Uterus (tissue), 4 donors: ENCODE measurements around the gene TAS2R10. TPM values are rescaled to one million over a fixed set of nuclear protein-coding genes. Genes with fewer than 3 reads are reported as not detected.

Experiments
- DNase-seq, 2 donors: peaks; one replicate each; pipeline ENCODE4 v3.0.0-alpha.2; 2019 to 2020
- H3K27ac ChIP-seq, 2 donors: fragments of 200-600 bp; sonication (generic); 1 replicate in 1 of 2; 2 replicates in 1 of 2; pipeline ENCODE4 v1.5.1; 2016 to 2018
- H3K27me3 ChIP-seq, 2 donors: fragments of 200-600 bp; sonication (generic); one replicate each; pipeline ENCODE4 v1.5.1; 2018 to 2019; ENCODE audit warnings: control low read depth in 1 of 2
- H3K36me3 ChIP-seq, 2 donors: fragments of 200-600 bp; sonication (generic); one replicate each; pipeline ENCODE4 v1.5.1; 2019; ENCODE audit warnings: control low read depth in 1 of 2
- H3K4me1 ChIP-seq, 2 donors: fragments of 200-600 bp; sonication (generic); one replicate each; pipeline ENCODE4 v1.5.1; 2018 to 2019; ENCODE audit warnings: control low read depth in 1 of 2
- H3K4me3 ChIP-seq, 2 donors: fragments of 200-600 bp; sonication (generic); 1 replicate in 1 of 2; 2 replicates in 1 of 2; pipeline ENCODE4 v1.5.1; 2018 to 2019; ENCODE audit warnings: mild to moderate bottlenecking in 1 of 2
- H3K9me3 ChIP-seq, 2 donors: fragments of 200-600 bp; sonication (generic); one replicate each; pipeline ENCODE4 v1.5.1; 2019; ENCODE audit warnings: control low read depth in 1 of 2
- CTCF ChIP-seq, 4 experiments: fragments of 200-600 bp in 2 of 4; fragments of 450-650 bp in 2 of 4; sonication (generic) in 2 of 4; IDR thresholded peaks; one replicate each; pipeline ENCODE4 v1.5.1; 2016 to 2019; ENCODE audit warnings: antibody characterized with exemption in 4 of 4, mild to moderate bottlenecking in 2 of 4, moderate library complexity in 1 of 4
- POLR2A ChIP-seq, 2 donors: fragments of 450-650 bp; IDR thresholded peaks; one replicate each; pipeline ENCODE4 v1.6.1; 2016; ENCODE audit warnings: antibody characterized with exemption in 2 of 2, mild to moderate bottlenecking in 1 of 2, moderate library complexity in 1 of 2
- intact Hi-C: fragments of 100-400 bp; cut with DNase I; formaldehyde crosslinking; loops from one replicate; pipeline ENCODE4 v1.15.1; 2023; ENCODE audit warnings: low total_unique reads
- total RNA-seq, 4 donors: library from RNA; depleted of rRNA in 3 of 4; stranded (reverse); fragments of >200 nt in 3 of 4; gene quantifications; one replicate each; pipeline versions ENCODE4 v1.1.0 to v1.2.4, GENCODE V29; 2014 to 2023
- donor health status: DM: yes; HTN: yes; CAD: no.

Gene TAS2R10
- total RNA-seq, 4 donors from 2014 or later, result 2.3 to 5.2 TPM; not detected in 2

- intact Hi-C loops, result no loop called here
- no peak for TF ChIP-seq CTCF (IDR thresholded peaks at IDR 0.05)
- TF ChIP-seq POLR2A (IDR thresholded peaks at IDR 0.05), result no peak
These were observed 29.6 kb upstream of the TAS2R10 start for GRCh38 chr12:10855807-10856206.

GRCh38 chr12:10853776-10854175 is 27.6 kb upstream of the TAS2R10 start:
- no peak overlapping the region for H3K4me3 ChIP-seq
- no peak for TF ChIP-seq CTCF (IDR thresholded peaks at IDR 0.05)
- TF ChIP-seq POLR2A (IDR thresholded peaks at IDR 0.05), result no peak
- peaks cover 0 to 10% of the 10 kb centered on the region in 2 donors for H3K9me3 ChIP-seq
- H3K27me3 ChIP-seq, result no peaks in the 10 kb centered on the region
- H3K27ac ChIP-seq, result no peak overlapping the region
- no peaks in the 10 kb centered on the region for H3K4me1 ChIP-seq
- H3K36me3 ChIP-seq, result no peaks in the 10 kb centered on the region
- intact Hi-C loops, result no loop called here
- DNase-seq, result no peak

More at GRCh38 chr12:10855807-10856206, 29.6 kb upstream of the TAS2R10 start:
- no peak overlapping the region for H3K27ac ChIP-seq
- no peak for DNase-seq
- no peaks in the 10 kb centered on the region for H3K36me3 ChIP-seq
- H3K27me3 ChIP-seq, result no peaks in the 10 kb centered on the region
- H3K4me1 ChIP-seq, result no peaks in the 10 kb centered on the region
- no peak overlapping the region for H3K4me3 ChIP-seq
- peaks cover 0 to 10% of the 10 kb centered on the region in 2 donors for H3K9me3 ChIP-seq

- Histone ChIP-seq H3K9me3 (peaks cover 0 to 9% of the 10 kb centered on the region in 2 donors), H3K27me3 (no peaks in the 10 kb centered on the region), H3K4me1 (no peaks in the 10 kb centered on the region), H3K4me3 (no peak overlapping the region), H3K36me3 (no peaks in the 10 kb centered on the region), H3K27ac (no peak overlapping the region)
- DNase-seq, result no peak
- TF ChIP-seq CTCF (IDR thresholded peaks at IDR 0.05) (no peak), POLR2A (IDR thresholded peaks at IDR 0.05) (no peak)
- intact Hi-C loops, result no loop called here
These were observed 25.2 kb upstream of the TAS2R10 start for GRCh38 chr12:10851243-10851858.

GRCh38 chr12:10849425-10849878 is 23.3 kb upstream of the TAS2R10 start, which contains the start of gene PRR4:
PRR4 (minus strand) TSS chr12:10849475; CDS start chr12:10849437, 38 bp downstream.
- DNase-seq, result no peak
- intact Hi-C loops, result no loop called here
- Histone ChIP-seq H3K27ac (no peak within 1 kb of the TSS), H3K36me3 (no peaks in the 10 kb centered on the region), H3K9me3 (no peaks in the 10 kb centered on the region), H3K27me3 (no peaks in the 10 kb centered on the region), H3K4me3 (no peak within 1 kb of the TSS), H3K4me1 (no peaks in the 10 kb centered on the region)
- TF ChIP-seq CTCF (IDR thresholded peaks at IDR 0.05) (no peak), POLR2A (IDR thresholded peaks at IDR 0.05) (no peak)

DNA sequence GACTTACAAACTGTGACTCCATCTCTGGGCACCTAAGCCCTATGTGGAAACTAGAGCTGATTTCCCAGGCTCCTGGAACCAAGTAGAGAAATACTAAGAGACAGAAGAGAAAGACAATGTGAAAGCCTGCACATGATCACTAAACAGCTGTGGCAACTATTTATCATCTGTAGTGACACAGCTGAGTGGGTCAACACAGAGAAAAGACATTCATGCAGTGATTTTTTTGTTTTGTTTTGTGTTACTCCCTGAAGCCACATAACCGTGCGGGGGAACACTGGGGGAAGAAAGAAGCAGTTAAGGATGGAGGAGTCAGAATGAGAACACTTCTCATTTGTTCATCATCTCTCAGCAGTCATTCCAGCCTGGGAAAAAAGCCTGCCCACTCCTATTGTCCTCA is 21.6 kb upstream of the TAS2R10 start:
- H3K36me3 ChIP-seq, result no peaks in the 10 kb centered on the region

More for the DNA sequence above, 21.6 kb upstream of the TAS2R10 start:
- Histone ChIP-seq H3K4me1 (no peaks in the 10 kb centered on the region), H3K9me3 (no peaks in the 10 kb centered on the region), H3K27me3 (no peaks in the 10 kb centered on the region), H3K4me3 (no peak overlapping the region), H3K27ac (no peak overlapping the region)
- no peak for DNase-seq
- intact Hi-C loops, result no loop called here
- TF ChIP-seq POLR2A (IDR thresholded peaks at IDR 0.05) (no peak), CTCF (IDR thresholded peaks at IDR 0.05) (no peak)
